MM.1S (cell line): ENCODE data around the gene P3H2.

Experiments used
- EZH2 ChIP-seq: fragments of 300-600 bp; sonication (generic); optimal IDR thresholded peaks from 2 replicates; pipeline ENCODE3; 2017; ENCODE audit warnings: low read depth, mild to moderate bottlenecking, antibody characterized with exemption, low read length, mixed read lengths
- EZH2phosphoT487 ChIP-seq: fragments of 300-600 bp; sonication (generic); IDR thresholded peaks from 2 replicates; pipeline ENCODE4 v1.6.1; 2018; ENCODE audit warnings: antibody characterized with exemption, low read length
- TF ChIP-seq, protein P1 (sequence below): fragments of 300-600 bp; sonication (generic); IDR thresholded peaks from 2 replicates; pipeline ENCODE4 v1.5.1; 2016; ENCODE audit warnings: antibody characterized with exemption, low read length, mixed read lengths

- TF ChIP-seq, protein P1, sequence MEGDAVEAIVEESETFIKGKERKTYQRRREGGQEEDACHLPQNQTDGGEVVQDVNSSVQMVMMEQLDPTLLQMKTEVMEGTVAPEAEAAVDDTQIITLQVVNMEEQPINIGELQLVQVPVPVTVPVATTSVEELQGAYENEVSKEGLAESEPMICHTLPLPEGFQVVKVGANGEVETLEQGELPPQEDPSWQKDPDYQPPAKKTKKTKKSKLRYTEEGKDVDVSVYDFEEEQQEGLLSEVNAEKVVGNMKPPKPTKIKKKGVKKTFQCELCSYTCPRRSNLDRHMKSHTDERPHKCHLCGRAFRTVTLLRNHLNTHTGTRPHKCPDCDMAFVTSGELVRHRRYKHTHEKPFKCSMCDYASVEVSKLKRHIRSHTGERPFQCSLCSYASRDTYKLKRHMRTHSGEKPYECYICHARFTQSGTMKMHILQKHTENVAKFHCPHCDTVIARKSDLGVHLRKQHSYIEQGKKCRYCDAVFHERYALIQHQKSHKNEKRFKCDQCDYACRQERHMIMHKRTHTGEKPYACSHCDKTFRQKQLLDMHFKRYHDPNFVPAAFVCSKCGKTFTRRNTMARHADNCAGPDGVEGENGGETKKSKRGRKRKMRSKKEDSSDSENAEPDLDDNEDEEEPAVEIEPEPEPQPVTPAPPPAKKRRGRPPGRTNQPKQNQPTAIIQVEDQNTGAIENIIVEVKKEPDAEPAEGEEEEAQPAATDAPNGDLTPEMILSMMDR, result no peak
- TF ChIP-seq EZH2, result no peak
- no peak for TF ChIP-seq EZH2phosphoT487
Observed at GRCh38 chr3:190073264-190074008, 47.3 kb downstream of the P3H2 start.
